ENCODE measurements around the gene NDFIP2. TPM values are rescaled to one million over a fixed set of nuclear protein-coding genes. Genes with fewer than 3 reads are reported as not detected.
"Not testable (repeated sequence)": the region's sequence is repeated elsewhere in the genome, so short reads cannot be mapped to it uniquely, and the experiment has no call there.

Gene NDFIP2
- total and polyA plus RNA-seq, 5 experiments from 2014 or later, result 0.57 to 3.1 (median 1.9) TPM

GRCh38 chr13:79562557-79562956 is 81.6 kb downstream of the NDFIP2 start:
- Mint-ChIP-seq H3K9me3 (peaks cover 23 to 72% (median 48%) of the 10 kb centered on the region in 9 donors), H3K27ac (no peak overlapping the region), H3K4me1 (no peaks in the 10 kb centered on the region), H3K36me3 (peaks cover 17 to 54% (median 30%) of the 10 kb centered on the region in 3 donors), H3K4me3 (no peak overlapping the region), H3K27me3 (peaks cover 8 to 30% (median 11%) of the 10 kb centered on the region in 5 donors)
- ATAC-seq (no peak), DNase-seq (no peak)
- POLR2A ChIA-PET, result no interaction called here

DNA sequence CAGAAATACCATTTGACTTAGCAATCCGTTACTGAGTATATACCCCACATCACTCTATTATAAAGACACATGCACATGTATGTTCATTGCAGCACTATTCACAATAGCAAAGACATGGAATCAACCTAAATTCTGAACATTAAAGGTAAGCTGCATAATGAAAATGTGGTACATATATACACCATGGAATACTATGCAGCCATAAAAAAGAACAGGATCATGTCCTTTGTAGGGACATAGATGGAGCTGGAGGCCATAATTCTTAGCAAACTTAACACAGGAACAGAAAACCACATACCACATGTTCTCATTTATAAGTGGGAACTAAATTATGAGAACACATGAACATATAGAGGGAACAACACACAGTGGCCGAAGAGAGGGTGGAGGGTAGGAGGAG is 85.2 kb downstream of the NDFIP2 start:
- Mint-ChIP-seq H3K27me3 (peaks cover 6 to 23% (median 9%) of the 10 kb centered on the region in 5 donors), H3K36me3 (peaks cover 3 to 41% (median 4%) of the 10 kb centered on the region in 3 donors), H3K4me3 (no peak overlapping the region), H3K4me1 (no peaks in the 10 kb centered on the region), H3K9me3 (peaks cover 15 to 56% (median 43%) of the 10 kb centered on the region in 9 donors), H3K27ac (no peak overlapping the region)
- ATAC-seq, result no peak
- POLR2A ChIA-PET, result no interaction called here
- DNase-seq, result no peak

DNA sequence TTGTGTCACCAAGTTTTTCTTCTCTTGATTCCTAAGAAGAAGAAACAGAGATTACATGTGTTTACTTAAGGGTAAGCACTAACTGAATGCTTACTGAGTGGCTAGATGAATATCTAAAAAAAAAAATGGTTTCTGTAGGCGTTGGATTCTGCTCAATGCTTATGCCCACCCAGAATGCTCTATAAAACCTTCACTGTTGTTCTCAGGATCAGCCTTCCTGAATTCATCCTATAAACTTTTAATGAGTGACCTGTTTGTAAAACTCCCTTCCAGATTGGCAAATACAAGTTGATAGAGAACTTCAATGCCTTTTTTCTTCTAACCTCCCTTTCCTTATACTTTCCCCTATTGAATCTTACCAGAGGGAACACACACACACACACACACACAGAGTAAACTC is 90.2 kb downstream of the NDFIP2 start:
- POLR2A ChIA-PET, result no interaction called here
- no peaks in the 10 kb centered on the region for H3K4me1 Mint-ChIP-seq
- no peak overlapping the region for H3K4me3 Mint-ChIP-seq
- DNase-seq, result no peak
- ATAC-seq, result no peak
- peaks cover 0 to 16% (median 3%) of the 10 kb centered on the region in 9 donors for H3K9me3 Mint-ChIP-seq
- H3K27ac Mint-ChIP-seq, result no peak overlapping the region
- H3K36me3 Mint-ChIP-seq, result peaks cover 0 to 4% (median 0%) of the 10 kb centered on the region in 3 donors
- peaks cover 0 to 4% (median 2%) of the 10 kb centered on the region in 5 donors for H3K27me3 Mint-ChIP-seq

GRCh38 chr13:79573892-79574291 is 92.9 kb downstream of the NDFIP2 start:
- H3K27ac Mint-ChIP-seq, H3K36me3 Mint-ChIP-seq, H3K4me3 Mint-ChIP-seq, POLR2A ChIA-PET, ATAC-seq, H3K27me3 Mint-ChIP-seq, DNase-seq, H3K4me1 Mint-ChIP-seq: not testable (repeated sequence)
- peaks cover 0 to 28% (median 8%) of the 10 kb centered on the region in 9 donors for H3K9me3 Mint-ChIP-seq

DNA sequence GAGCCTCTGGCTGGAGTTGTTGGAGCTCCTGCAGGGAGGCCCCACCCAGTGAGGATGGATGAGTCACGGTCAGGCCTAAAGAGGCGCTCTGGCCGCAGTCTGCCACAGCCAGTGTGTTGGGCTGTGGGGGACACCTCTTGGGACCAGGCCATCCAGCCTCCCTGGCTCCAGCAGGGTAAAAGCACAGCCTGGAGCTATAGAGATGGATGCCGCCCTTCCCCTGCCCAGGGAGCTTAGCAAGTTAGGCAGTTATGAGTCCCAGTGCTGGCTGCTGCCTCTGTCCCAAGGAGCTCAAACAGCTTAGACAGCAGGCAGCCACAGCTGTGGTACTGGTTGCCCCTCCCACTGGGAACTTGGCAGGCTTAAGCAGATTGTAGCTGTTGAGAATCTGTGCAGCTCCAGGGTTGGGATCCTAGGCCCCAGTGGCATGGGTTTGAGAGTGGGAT is 100.9 kb downstream of the NDFIP2 start:
- Mint-ChIP-seq H3K27ac (no peak overlapping the region), H3K9me3 (peaks cover 0 to 27% (median 10%) of the 10 kb centered on the region in 9 donors), H3K4me3 (no peak overlapping the region), H3K4me1 (no peaks in the 10 kb centered on the region), H3K36me3 (peaks cover 0 to 10% (median 0%) of the 10 kb centered on the region in 3 donors), H3K27me3 (peaks cover 0 to 2% (median 0%) of the 10 kb centered on the region in 5 donors)
- no peak for DNase-seq
- POLR2A ChIA-PET, result no interaction called here
- ATAC-seq, result no peak

GRCh38 chr13:79582896-79583295 is 101.9 kb downstream of the NDFIP2 start:
- peaks cover 0 to 5% (median 0%) of the 10 kb centered on the region in 3 donors for H3K36me3 Mint-ChIP-seq
- no peaks in the 10 kb centered on the region for H3K4me1 Mint-ChIP-seq
- DNase-seq (no peak), ATAC-seq (no peak)
- peaks cover 0 to 17% (median 6%) of the 10 kb centered on the region in 9 donors for H3K9me3 Mint-ChIP-seq
- H3K4me3 Mint-ChIP-seq, result no peak overlapping the region
- POLR2A ChIA-PET, result no interaction called here
- no peak overlapping the region for H3K27ac Mint-ChIP-seq
- peaks cover 0 to 2% (median 0%) of the 10 kb centered on the region in 5 donors for H3K27me3 Mint-ChIP-seq

GRCh38 chr13:79585033-79585432 is 104.1 kb downstream of the NDFIP2 start:
- H3K36me3 Mint-ChIP-seq, result peaks cover 0 to 5% (median 3%) of the 10 kb centered on the region in 3 donors

GRCh38 chr13:79589603-79590393 is 108.8 kb downstream of the NDFIP2 start:
- H3K4me1 Mint-ChIP-seq, result no peaks in the 10 kb centered on the region
- peaks cover 0 to 17% (median 6%) of the 10 kb centered on the region in 9 donors for H3K9me3 Mint-ChIP-seq
- ATAC-seq, result no peak
- no peak overlapping the region for H3K4me3 Mint-ChIP-seq
- peaks cover 0 to 4% (median 3%) of the 10 kb centered on the region in 3 donors for H3K36me3 Mint-ChIP-seq
- DNase-seq, result no peak
- H3K27me3 Mint-ChIP-seq, result peaks cover 0 to 2% (median 0%) of the 10 kb centered on the region in 5 donors
- peak overlapping the region in 1 of 10 donors; percentile 5 for H3K27ac Mint-ChIP-seq
- POLR2A ChIA-PET, result no interaction called here

More at GRCh38 chr13:79585033-79585432, 104.1 kb downstream of the NDFIP2 start:
- POLR2A ChIA-PET, result no interaction called here
- no peak overlapping the region for H3K27ac Mint-ChIP-seq
- no peaks in the 10 kb centered on the region for H3K4me1 Mint-ChIP-seq
- H3K9me3 Mint-ChIP-seq, result peaks cover 0 to 22% (median 9%) of the 10 kb centered on the region in 9 donors
- ATAC-seq, result no peak
- no peak overlapping the region for H3K4me3 Mint-ChIP-seq
- no peak for DNase-seq
- H3K27me3 Mint-ChIP-seq, result peaks cover 0 to 2% (median 0%) of the 10 kb centered on the region in 5 donors

- ATAC-seq (no peak), DNase-seq (no peak)
- Mint-ChIP-seq H3K27ac (no peak overlapping the region), H3K9me3 (peaks cover 0 to 14% (median 3%) of the 10 kb centered on the region in 9 donors), H3K4me1 (no peaks in the 10 kb centered on the region), H3K36me3 (peaks cover 0 to 3% (median 0%) of the 10 kb centered on the region in 3 donors), H3K4me3 (no peak overlapping the region), H3K27me3 (peaks cover 0 to 2% (median 0%) of the 10 kb centered on the region in 5 donors)
- POLR2A ChIA-PET, result no interaction called here
Observed at GRCh38 chr13:79590394-79590676, 109.4 kb downstream of the NDFIP2 start.

- Mint-ChIP-seq H3K4me3 (no peak overlapping the region), H3K4me1 (no peaks in the 10 kb centered on the region), H3K36me3 (peaks cover 0 to 3% (median 0%) of the 10 kb centered on the region in 3 donors), H3K27ac (no peak overlapping the region), H3K27me3 (peaks cover 0 to 5% (median 1%) of the 10 kb centered on the region in 5 donors), H3K9me3 (peaks cover 0 to 9% (median 3%) of the 10 kb centered on the region in 9 donors)
- POLR2A ChIA-PET, result no interaction called here
- ATAC-seq (no peak), DNase-seq (no peak)
Observed at GRCh38 chr13:79591493-79591892, 110.5 kb downstream of the NDFIP2 start.

DNA sequence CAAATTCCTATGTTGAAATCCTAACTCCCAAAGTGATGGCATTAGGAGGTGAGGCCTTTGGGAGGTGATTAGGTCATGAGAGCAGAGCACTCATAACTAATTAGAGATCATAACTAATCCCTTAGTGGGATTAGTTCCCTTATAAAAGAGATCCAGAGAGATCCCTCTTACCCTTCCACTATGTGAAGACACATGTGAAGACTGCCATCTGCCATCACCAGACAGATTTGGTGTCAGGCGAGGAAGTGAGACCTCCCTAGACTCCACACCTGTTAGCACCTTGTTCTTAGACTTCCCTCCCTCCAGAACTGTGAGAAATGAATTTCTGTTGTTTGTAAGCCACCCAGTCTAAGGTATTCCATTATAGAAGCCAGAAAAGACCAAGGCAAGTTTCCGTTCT is 112.2 kb downstream of the NDFIP2 start:
- no peak overlapping the region for H3K4me3 Mint-ChIP-seq

DNA sequence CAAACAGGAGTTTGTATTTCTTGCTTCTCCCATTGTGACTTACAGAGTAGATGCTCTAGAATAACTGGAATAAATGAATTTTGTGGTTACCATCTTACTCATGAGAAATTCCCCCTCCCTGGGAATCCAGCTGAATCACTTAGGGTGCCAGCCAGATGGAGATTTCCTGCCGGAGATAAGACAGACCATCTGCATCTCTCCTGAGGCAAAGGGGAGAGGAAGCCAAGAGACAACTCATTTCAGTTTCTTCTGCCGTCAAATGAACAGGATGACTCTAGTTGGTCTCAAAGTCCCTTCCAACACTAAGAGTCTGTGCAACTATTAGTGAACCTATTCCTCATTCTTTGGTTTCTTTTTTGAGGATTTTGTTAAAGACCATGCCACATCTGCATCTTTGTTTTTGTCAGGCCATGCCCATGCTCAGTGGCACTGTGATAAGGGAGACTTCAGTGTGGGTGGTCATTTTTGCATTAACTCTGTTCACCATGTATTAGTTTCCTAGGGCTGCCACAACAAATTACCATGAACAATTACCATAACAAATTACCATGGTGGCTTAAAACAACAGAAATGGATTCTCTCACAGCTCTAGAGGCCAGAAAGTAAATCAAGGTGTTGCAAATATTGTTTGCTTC is 112.8 kb downstream of the NDFIP2 start:
- no peak overlapping the region for H3K27ac Mint-ChIP-seq
- no peak overlapping the region for H3K4me3 Mint-ChIP-seq
- H3K4me1 Mint-ChIP-seq, result no peaks in the 10 kb centered on the region
- POLR2A ChIA-PET, result no interaction called here
- H3K36me3 Mint-ChIP-seq, result no peaks in the 10 kb centered on the region
- DNase-seq (no peak), ATAC-seq (no peak)
- peaks cover 0 to 5% (median 0%) of the 10 kb centered on the region in 9 donors for H3K9me3 Mint-ChIP-seq
- H3K27me3 Mint-ChIP-seq, result peaks cover 0 to 14% (median 1%) of the 10 kb centered on the region in 5 donors

More for the DNA sequence above, 112.2 kb downstream of the NDFIP2 start:
- H3K9me3 Mint-ChIP-seq, result peaks cover 0 to 8% (median 1%) of the 10 kb centered on the region in 9 donors
- H3K4me1 Mint-ChIP-seq, result no peaks in the 10 kb centered on the region
- no peak overlapping the region for H3K27ac Mint-ChIP-seq
- ATAC-seq (no peak), DNase-seq (no peak)
- H3K27me3 Mint-ChIP-seq, result peaks cover 0 to 9% (median 1%) of the 10 kb centered on the region in 5 donors
- POLR2A ChIA-PET, result no interaction called here
- peaks cover 0 to under 1% (median 0%) of the 10 kb centered on the region in 3 donors for H3K36me3 Mint-ChIP-seq

DNA sequence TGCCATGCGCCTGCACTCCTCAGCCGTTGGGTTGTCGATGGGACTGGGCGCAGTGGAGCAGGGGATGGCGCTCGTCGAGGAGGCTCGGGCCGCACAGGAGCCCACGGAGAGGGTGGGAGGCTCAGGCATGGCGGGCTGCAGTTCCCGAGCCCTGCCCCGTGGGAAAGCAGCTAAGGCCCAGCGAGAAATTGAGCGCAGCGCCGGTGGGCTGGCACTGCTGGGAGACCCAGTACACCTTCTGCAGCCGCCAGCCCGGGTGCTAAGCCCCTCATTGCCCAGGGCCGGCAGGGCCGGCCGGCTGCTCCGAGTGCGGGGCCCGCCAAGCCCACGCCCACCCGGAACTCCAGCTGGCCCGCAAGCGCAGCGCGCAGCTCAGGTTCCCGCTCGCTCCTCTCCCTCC is 119.2 kb downstream of the NDFIP2 start:
- POLR2A ChIA-PET, ATAC-seq: not testable (repeated sequence)

More for the DNA sequence above, 119.2 kb downstream of the NDFIP2 start:
- H3K9me3 Mint-ChIP-seq, H3K4me3 Mint-ChIP-seq, H3K4me1 Mint-ChIP-seq, H3K36me3 Mint-ChIP-seq, H3K27ac Mint-ChIP-seq, DNase-seq: not testable (repeated sequence)
- H3K27me3 Mint-ChIP-seq, result peaks cover 0 to 14% (median 4%) of the 10 kb centered on the region in 5 donors

All from naive thymus-derived CD8-positive, alpha-beta T cell (primary cell).